GM21529 (cell line): ENCODE data around the gene LRFN3.
"Not testable (repeated sequence)": the region's sequence is repeated elsewhere in the genome, so short reads cannot be mapped to it uniquely, and the experiment has no call there.

ENCODE experiments used
- ATAC-seq: cut with Tn5 transposase; IDR thresholded peaks from one replicate; pipeline ENCODE4 v1.9.1; 2021; ENCODE audit not compliant: unreplicated experiment

Gene LRFN3

GRCh38 chr19:35905178-35905727, 30.9 kb upstream of the LRFN3 start:
- no peak for ATAC-seq

- ATAC-seq = no peak
These were observed 28.8 kb upstream of the LRFN3 start for GRCh38 chr19:35907377-35907745.

- no peak for ATAC-seq
These were observed 28.1 kb upstream of the LRFN3 start, which contains the start of gene TYROBP for GRCh38 chr19:35908010-35908441. Gene TYROBP (minus strand): TSS chr19:35908295. CDS start chr19:35908228, 67 bp downstream.

GRCh38 chr19:35908973-35909683, 27.0 kb upstream of the LRFN3 start:
- no peak for ATAC-seq

GRCh38 chr19:35909684-35910035, 26.5 kb upstream of the LRFN3 start:
- no peak for ATAC-seq

- not testable (repeated sequence) for ATAC-seq
These were observed 25.8 kb upstream of the LRFN3 start for GRCh38 chr19:35910355-35910754.

- ATAC-seq = no peak
These were observed 25.0 kb upstream of the LRFN3 start for GRCh38 chr19:35911173-35911572.

GRCh38 chr19:35911790-35912189, 24.4 kb upstream of the LRFN3 start:
- ATAC-seq = no peak

- no peak for ATAC-seq
These were observed 22.6 kb upstream of the LRFN3 start for GRCh38 chr19:35913589-35913988.

GRCh38 chr19:35915443-35915842, 20.7 kb upstream of the LRFN3 start:
- no peak for ATAC-seq

GRCh38 chr19:35919306-35919705, 16.9 kb upstream of the LRFN3 start:
- ATAC-seq = no peak

- no peak for ATAC-seq
These were observed 15.2 kb upstream of the LRFN3 start for GRCh38 chr19:35921012-35921411.

GRCh38 chr19:35925501-35925900, 10.7 kb upstream of the LRFN3 start:
- no peak for ATAC-seq

GRCh38 chr19:35928507-35928906, 7.7 kb upstream of the LRFN3 start:
- ATAC-seq = no peak

GRCh38 chr19:35929876-35930275, 6.3 kb upstream of the LRFN3 start:
- no peak for ATAC-seq

GRCh38 chr19:35931161-35931873, 4.9 kb upstream of the LRFN3 start:
- peak; percentile 96 for ATAC-seq

- ATAC-seq = no peak
These were observed 4.3 kb upstream of the LRFN3 start for GRCh38 chr19:35931874-35932202.

GRCh38 chr19:35932291-35932936, 3.8 kb upstream of the LRFN3 start:
- ATAC-seq = no peak

GRCh38 chr19:35936738-35937268, 629 bp downstream of the LRFN3 start:
- no peak for ATAC-seq

- ATAC-seq = no peak
These were observed 1.4 kb downstream of the LRFN3 start for GRCh38 chr19:35937345-35938281.
